CD4-positive, alpha-beta T cell treated with Interleukin-21 for 1 hour (primary cell): Measurements from ENCODE around the gene LYSMD4.

Experiments
- DNase-seq: peaks from one replicate; pipeline ENCODE4 v3.0.0-alpha.2; 2020

LYSMD4 gene

DNA sequence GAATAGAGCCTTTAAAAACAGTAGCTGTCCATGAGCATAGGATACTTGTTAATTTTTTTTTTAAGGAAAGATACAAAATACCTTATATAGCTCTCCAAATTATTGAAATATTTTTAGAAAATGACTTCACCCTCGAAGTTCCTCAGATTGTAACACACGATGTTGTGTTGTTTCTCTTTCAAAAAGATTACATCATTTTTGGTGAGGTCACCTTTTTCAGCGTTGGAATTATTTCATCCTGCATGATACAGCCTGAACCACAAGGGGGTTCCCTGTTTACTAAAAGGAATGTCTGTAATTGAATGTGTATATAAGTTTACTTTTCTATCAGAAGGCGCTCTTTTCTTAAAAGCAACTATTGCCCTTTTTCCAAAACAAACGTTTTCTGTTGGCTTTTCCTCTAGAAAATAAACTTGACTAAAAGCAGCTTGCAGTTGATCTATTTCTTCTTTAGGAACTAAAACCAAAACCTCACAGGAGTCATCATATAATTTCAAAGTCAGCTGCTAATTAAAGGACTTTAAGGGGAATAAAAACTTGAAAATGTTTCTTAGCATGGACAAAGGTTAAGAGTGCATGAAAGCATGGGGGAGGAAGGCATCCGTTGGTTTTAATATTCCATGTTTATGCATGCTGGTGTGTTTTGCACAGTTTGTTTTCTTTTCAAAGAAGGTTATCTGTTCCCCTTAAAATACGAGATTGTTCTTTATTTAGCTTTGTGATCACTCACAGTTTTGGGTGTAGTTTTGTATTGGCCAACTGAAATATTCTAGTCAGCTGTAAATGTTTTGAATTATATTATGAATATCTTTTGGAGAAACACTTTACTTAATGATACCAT is 29.4 kb downstream of the LYSMD4 start:
- DNase-seq = peak; percentile 58

DNA sequence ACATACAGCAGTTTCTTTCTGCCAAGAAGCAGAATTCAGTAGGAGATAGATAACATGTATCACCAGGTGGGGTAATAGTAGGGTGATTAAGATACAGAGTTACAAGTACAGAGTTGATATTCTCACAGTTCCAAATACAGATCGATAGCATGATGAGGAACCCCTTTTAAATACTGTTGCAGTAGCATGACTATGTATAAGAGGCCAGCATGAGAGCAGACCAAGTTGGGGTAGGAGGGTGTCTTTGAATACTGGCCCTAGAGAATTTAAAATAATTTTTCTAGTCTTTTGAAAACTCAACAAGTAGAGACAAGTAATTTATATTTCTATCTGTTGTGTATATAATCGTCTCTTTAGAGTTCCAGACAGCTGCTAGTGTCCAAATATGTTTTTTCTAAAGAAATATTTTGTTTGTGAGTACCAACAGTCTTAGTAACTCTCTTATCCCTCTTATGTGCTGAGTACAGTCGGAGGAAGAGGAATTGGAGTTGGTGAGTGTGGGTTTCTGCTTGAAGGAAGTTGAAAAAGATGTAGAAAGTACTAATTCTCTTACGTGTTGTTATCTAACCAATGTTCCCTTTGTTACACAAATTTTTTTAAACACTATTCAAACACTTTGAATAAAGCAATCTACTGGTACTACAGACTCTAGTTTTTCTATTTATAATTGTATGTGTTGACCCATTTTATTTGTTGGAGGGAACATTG is 30.2 kb downstream of the LYSMD4 start:
- peak; percentile 16 for DNase-seq

DNA sequence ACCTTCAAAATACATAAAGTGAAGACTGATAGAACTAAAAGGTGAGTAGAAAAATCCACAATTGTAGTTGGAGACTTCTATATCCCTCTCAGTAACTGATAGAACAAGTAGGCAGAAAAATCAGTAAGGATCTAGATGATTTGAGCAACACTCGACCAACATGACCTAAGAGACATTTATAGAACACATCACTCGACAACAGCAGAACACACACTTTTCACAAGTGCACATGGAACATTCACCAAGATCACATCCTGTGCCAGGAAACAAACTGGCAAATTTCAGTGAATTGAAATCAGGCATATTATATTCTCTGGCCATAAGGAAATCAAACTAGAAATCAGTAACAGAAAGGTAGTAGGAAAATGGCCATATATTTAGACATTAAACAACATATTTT is 37.1 kb downstream of the LYSMD4 start:
- DNase-seq = no peak

DNA sequence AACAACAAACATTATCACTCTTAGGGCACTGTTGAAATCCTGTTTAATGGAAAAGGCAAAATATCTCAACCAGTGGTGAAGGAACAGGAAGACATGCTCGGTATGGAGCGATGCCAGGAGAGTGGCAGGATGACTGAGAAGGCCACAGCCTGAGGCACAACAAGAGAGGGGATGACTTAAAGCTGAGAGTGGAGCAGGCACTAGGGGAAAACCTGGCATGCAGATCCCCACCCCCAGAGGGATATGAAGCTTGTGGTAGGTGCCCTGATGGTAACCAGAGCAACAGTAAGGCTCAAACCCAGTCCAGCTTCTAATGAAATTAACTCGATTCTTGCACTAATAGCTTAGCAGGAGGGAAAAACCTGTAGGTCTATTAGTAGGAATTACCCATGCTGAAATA is 40.4 kb downstream of the LYSMD4 start:
- no peak for DNase-seq

DNA sequence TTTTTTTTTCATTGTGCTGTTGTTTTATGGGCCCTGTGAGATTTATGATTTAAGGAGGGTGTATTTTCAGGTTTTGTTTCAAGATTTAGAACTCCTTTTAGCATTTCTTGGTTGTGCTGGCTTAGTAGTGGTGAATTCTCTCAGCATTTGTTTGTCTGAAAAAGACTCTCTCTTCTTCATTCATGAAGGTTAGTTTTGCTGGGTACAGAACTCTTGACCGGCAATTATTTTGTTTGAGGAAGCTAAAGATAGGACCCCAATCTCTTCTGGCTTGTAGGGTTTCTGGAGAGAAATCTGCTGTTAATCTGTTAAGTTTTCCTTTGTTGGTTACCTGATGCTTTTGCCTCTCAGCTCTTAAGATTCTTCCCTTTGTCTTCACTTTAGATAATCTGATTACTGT is 46.9 kb downstream of the LYSMD4 start:
- DNase-seq = no peak

DNA sequence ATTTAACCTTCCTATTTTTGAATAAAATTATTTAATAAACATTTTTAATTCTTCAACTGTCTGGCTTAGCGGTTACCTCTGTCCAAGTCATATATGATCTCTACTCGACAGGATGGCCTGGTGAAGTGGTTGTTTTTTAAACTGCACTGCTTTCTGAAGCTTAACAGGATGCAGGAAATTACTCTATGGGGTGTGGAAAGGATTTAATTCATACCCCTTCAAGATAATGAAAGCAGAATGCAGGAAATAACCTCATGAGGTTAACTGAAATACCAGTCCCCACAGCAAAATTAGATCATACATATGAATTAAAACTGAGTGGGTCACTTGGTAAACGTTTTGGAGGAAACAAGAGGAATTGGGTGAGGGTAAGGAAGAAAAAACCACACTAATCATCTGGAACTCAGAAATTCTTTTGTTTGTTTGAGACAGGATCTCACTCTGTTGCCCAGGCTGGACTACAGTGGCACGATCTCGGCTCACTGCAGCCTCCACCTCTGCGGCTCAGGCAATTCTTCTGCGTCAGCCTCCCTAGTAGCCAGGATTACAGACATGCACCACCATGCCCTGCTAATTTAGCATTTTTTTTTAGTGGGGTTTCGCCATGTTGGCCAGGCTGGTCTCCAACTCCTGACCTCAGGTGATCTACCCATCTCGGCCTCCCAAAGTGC is 50.1 kb downstream of the LYSMD4 start:
- peak; percentile 17 for DNase-seq

DNA sequence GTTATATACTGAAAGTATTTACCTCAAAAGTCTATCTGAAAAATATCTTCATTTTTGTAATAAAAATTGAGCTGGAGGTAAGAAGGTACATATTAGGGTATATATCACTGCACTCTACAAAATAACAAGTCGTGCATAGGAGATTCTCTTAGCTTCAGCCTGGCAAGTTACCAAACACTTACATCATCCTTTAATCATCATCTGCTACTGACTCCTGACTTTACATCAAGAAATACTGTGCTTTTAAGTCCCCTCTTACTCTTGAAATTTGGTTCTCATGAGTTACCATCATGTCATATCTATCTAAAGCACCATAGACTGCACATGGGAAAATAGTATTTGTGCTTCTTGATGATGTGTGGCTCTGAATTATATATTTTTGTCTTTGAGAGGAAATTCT is 50.8 kb downstream of the LYSMD4 start:
- no peak for DNase-seq

DNA sequence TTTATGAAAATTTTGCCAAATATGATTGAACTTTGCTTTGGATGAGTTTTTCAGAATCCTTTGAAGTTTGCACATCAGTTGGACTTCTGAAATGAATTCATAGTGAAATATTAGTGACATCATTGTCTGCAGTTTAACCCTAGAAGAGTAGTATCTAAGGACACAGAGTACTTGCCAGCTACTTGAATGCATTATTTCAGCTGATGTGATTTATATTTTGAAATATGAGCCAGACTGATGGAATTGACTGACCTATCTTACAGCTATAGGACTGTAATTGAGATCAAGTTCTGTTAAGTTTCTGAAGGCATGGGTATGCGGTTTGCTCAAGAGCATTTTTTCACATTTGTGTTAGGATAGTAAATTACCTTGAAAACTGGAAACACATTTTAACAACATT is 51.2 kb downstream of the LYSMD4 start:
- DNase-seq = no peak

DNA sequence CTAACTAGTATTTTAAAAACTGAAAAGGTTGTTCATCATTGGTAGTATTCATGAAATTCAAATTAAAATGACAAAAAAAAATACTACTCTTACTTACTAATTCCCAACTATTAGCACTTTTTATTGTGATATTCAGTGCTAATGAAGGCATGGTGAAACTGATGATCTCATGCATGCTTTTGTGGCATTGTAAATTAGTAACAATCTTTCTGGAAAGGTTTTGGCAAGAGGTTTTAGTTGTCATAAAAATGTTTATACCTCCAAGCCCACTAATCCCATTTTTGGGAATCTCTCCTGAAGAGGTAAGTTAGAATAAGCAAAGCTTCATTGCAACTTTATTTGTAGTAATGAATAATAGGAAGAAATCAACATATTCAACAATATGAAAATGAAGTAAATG is 53.0 kb downstream of the LYSMD4 start:
- DNase-seq = no peak

DNA sequence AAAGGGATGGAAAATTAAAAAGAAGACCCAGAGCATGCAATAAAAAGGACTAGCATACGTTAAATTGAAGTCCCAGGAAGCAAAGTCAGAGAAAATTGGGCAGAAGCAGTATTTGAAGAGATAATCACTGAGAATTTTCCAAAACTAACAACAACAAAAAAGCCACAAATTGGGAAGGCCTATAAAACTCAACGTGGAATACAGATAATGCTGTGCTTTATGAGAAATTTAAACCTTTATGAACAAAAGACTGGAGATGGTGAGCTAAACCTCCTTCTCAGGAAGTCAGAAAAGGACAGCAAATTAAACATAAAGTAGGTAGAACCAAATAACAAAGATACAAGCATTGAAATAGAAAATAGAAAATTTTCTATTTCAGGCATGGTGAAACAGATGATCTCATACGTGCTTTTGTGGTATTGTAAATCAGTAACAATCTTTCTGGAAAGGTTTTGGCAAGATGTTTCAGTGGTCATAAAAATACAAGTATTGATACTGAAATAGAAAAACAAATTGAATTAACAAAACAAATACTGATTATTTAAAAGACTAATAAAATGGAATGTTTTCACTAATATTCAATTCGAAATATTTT is 55.6 kb downstream of the LYSMD4 start:
- DNase-seq = no peak
